Stimulated activated naive CD4-positive, alpha-beta T cell (primary cell): ENCODE data around the gene CCHCR1.

Experiments
- DNase-seq, 6 experiments: peaks; one replicate each; lab custom pipeline; 2025; lab: John Stamatoyannopoulos, UW

CCHCR1 gene

GRCh38 chr6:31128093-31128676 lies 29.4 kb downstream of the CCHCR1 start:
- DNase-seq: peak; percentile 27 to 76 (median 62)

GRCh38 chr6:31126396-31127175 lies 31.0 kb downstream of the CCHCR1 start:
- DNase-seq: no peak

- DNase-seq: no peak
Observed at GRCh38 chr6:31125586-31126363, 31.8 kb downstream of the CCHCR1 start.

- no peak for DNase-seq
Observed at GRCh38 chr6:31125162-31125561, 32.4 kb downstream of the CCHCR1 start.

- no peak for DNase-seq
Observed at GRCh38 chr6:31122791-31123706, 34.6 kb downstream of the CCHCR1 start.

GRCh38 chr6:31121131-31121790 lies 36.3 kb downstream of the CCHCR1 start:
- no peak for DNase-seq

- DNase-seq: no peak
Observed at GRCh38 chr6:31120151-31120915, 37.3 kb downstream of the CCHCR1 start, which contains the start of gene CDSN. TSS of gene CDSN (minus strand) at chr6:31120446. CDS start at chr6:31120419, 27 bp downstream.

- no peak for DNase-seq
Observed at GRCh38 chr6:31118178-31118577, 39.4 kb downstream of the CCHCR1 start.

- no peak for DNase-seq
Observed at GRCh38 chr6:31116661-31117385, 40.8 kb downstream of the CCHCR1 start.

- no peak for DNase-seq
Observed at GRCh38 chr6:31115941-31116560, 41.6 kb downstream of the CCHCR1 start.

GRCh38 chr6:31114970-31115849 lies 42.4 kb downstream of the CCHCR1 start:
- DNase-seq: peak in 1 of 6 experiments; percentile 30

GRCh38 chr6:31114541-31114878 lies 43.1 kb downstream of the CCHCR1 start, which contains the start of gene PSORS1C1:
TSS of gene PSORS1C1 (plus strand) at chr6:31114800. CDS start at chr6:31129633, 14,833 bp downstream.
- DNase-seq: no peak

GRCh38 chr6:31113861-31114540 lies 43.6 kb downstream of the CCHCR1 start:
- DNase-seq: no peak

- DNase-seq: no peak
Observed at GRCh38 chr6:31112478-31112877, 45.1 kb downstream of the CCHCR1 start, which contains the start of gene C6orf15. TSS of gene C6orf15 (minus strand) at chr6:31112575. CDS start at chr6:31112555, 20 bp downstream.

- DNase-seq: no peak
Observed at GRCh38 chr6:31111712-31112111, 45.9 kb downstream of the CCHCR1 start.

- DNase-seq: no peak
Observed at GRCh38 chr6:31110825-31111582, 46.6 kb downstream of the CCHCR1 start.

GRCh38 chr6:31107052-31107451 lies 50.5 kb downstream of the CCHCR1 start:
- no peak for DNase-seq
